HG03095 (cell line): Measurements from ENCODE around the gene HSD11B2.

Experiments used
- ATAC-seq: cut with Tn5 transposase; IDR thresholded peaks from one replicate; pipeline ENCODE4 v1.9.1; 2021; ENCODE audit warnings: moderate library complexity; ENCODE audit not compliant: unreplicated experiment

The HSD11B2 gene

GRCh38 chr16:67430977-67431774, at the start of gene HSD11B2:
Gene HSD11B2 (plus strand): TSS chr16:67431121. CDS start chr16:67431249, 128 bp downstream.
- no peak for ATAC-seq

- ATAC-seq, result no peak
These were observed 47.6 kb upstream of the HSD11B2 start for GRCh38 chr16:67383284-67383683.

GRCh38 chr16:67384778-67385510, 46.0 kb upstream of the HSD11B2 start:
- no peak for ATAC-seq

GRCh38 chr16:67386861-67387455, 44.0 kb upstream of the HSD11B2 start:
- no peak for ATAC-seq

GRCh38 chr16:67387479-67388079, 43.3 kb upstream of the HSD11B2 start:
- no peak for ATAC-seq

- no peak for ATAC-seq
These were observed 42.7 kb upstream of the HSD11B2 start for GRCh38 chr16:67388191-67388590.

- ATAC-seq, result no peak
These were observed 42.3 kb upstream of the HSD11B2 start for GRCh38 chr16:67388591-67388990.

- ATAC-seq, result no peak
These were observed 40.8 kb upstream of the HSD11B2 start for GRCh38 chr16:67389911-67390815.

- ATAC-seq, result no peak
These were observed 40.0 kb upstream of the HSD11B2 start for GRCh38 chr16:67390816-67391423.

GRCh38 chr16:67391424-67392300, 39.3 kb upstream of the HSD11B2 start:
- ATAC-seq, result no peak

- no peak for ATAC-seq
These were observed 38.4 kb upstream of the HSD11B2 start for GRCh38 chr16:67392301-67393059.

GRCh38 chr16:67393111-67393787, 37.7 kb upstream of the HSD11B2 start, which contains the start of gene TPPP3:
Gene TPPP3 (minus strand): TSS chr16:67393498. CDS start chr16:67391111, 2,387 bp downstream.
- no peak for ATAC-seq

GRCh38 chr16:67393788-67394154, 37.1 kb upstream of the HSD11B2 start:
- ATAC-seq, result no peak

GRCh38 chr16:67394155-67395104, 36.5 kb upstream of the HSD11B2 start:
- no peak for ATAC-seq

- ATAC-seq, result no peak
These were observed 35.8 kb upstream of the HSD11B2 start for GRCh38 chr16:67395105-67395457.

- no peak for ATAC-seq
These were observed 35.3 kb upstream of the HSD11B2 start for GRCh38 chr16:67395458-67396158.
